ENCODE measurements around the gene SPINK1. TPM values are rescaled to one million over a fixed set of nuclear protein-coding genes. Genes with fewer than 3 reads are reported as not detected.

The SPINK1 gene
- total RNA-seq, 1 experiment from 2014 or later: not detected

- H3K4me3 ChIP-seq: no peak overlapping the region
- no peaks in the 10 kb centered on the region; the same call in 1 of the 2 replicates for H3K9me3 ChIP-seq
- H3K36me3 ChIP-seq: no peaks in the 10 kb centered on the region
- DNase-seq: no peak
- H3K27me3 ChIP-seq: peaks cover 4% of the 10 kb centered on the region
Measured at GRCh38 chr5:147858565-147858964, 27.1 kb upstream of the SPINK1 start.

GRCh38 chr5:147857302-147858129 is 26.0 kb upstream of the SPINK1 start:
- peaks cover 10% of the 10 kb centered on the region for H3K27me3 ChIP-seq
- H3K9me3 ChIP-seq: no peaks in the 10 kb centered on the region
- H3K36me3 ChIP-seq: no peaks in the 10 kb centered on the region
- peak; percentile 38 for DNase-seq
- no peak overlapping the region for H3K4me3 ChIP-seq

- no peak for DNase-seq
- Histone ChIP-seq H3K4me3 (no peak overlapping the region), H3K36me3 (no peaks in the 10 kb centered on the region), H3K27me3 (peaks cover 10% of the 10 kb centered on the region), H3K9me3 (no peaks in the 10 kb centered on the region)
Measured at GRCh38 chr5:147856801-147857200, 25.3 kb upstream of the SPINK1 start.

- peaks cover 10% of the 10 kb centered on the region for H3K27me3 ChIP-seq
- DNase-seq: no peak
- H3K9me3 ChIP-seq: no peaks in the 10 kb centered on the region
- no peak overlapping the region for H3K4me3 ChIP-seq
- no peaks in the 10 kb centered on the region for H3K36me3 ChIP-seq
Measured at GRCh38 chr5:147855774-147856069, 24.3 kb upstream of the SPINK1 start.

- Histone ChIP-seq H3K9me3 (no peaks in the 10 kb centered on the region), H3K27me3 (peaks cover 10% of the 10 kb centered on the region), H3K36me3 (no peaks in the 10 kb centered on the region), H3K4me3 (no peak overlapping the region)
- no peak for DNase-seq
Measured at GRCh38 chr5:147854894-147855773, 23.7 kb upstream of the SPINK1 start.

GRCh38 chr5:147854331-147854730 is 22.9 kb upstream of the SPINK1 start:
- no peaks in the 10 kb centered on the region for H3K9me3 ChIP-seq
- no peak for DNase-seq
- H3K4me3 ChIP-seq: no peak overlapping the region
- H3K36me3 ChIP-seq: no peaks in the 10 kb centered on the region
- H3K27me3 ChIP-seq: peaks cover 10% of the 10 kb centered on the region

- Histone ChIP-seq H3K9me3 (no peaks in the 10 kb centered on the region), H3K27me3 (peaks cover 10% of the 10 kb centered on the region), H3K4me3 (no peak overlapping the region), H3K36me3 (no peaks in the 10 kb centered on the region)
- no peak for DNase-seq
Measured at GRCh38 chr5:147853372-147853987, 22.0 kb upstream of the SPINK1 start.

- no peaks in the 10 kb centered on the region for H3K9me3 ChIP-seq
- no peaks in the 10 kb centered on the region for H3K36me3 ChIP-seq
- H3K4me3 ChIP-seq: no peak overlapping the region
- no peak for DNase-seq
- peaks cover 7% of the 10 kb centered on the region for H3K27me3 ChIP-seq
Measured at GRCh38 chr5:147852365-147852764, 20.9 kb upstream of the SPINK1 start.

- Histone ChIP-seq H3K4me3 (no peak overlapping the region), H3K36me3 (no peaks in the 10 kb centered on the region), H3K27me3 (peaks cover 7% of the 10 kb centered on the region), H3K9me3 (no peaks in the 10 kb centered on the region)
- DNase-seq: no peak
Measured at GRCh38 chr5:147851578-147851977, 20.1 kb upstream of the SPINK1 start.

- no peak overlapping the region for H3K4me3 ChIP-seq
- H3K36me3 ChIP-seq: no peaks in the 10 kb centered on the region
- peaks cover 7% of the 10 kb centered on the region for H3K27me3 ChIP-seq
- H3K9me3 ChIP-seq: no peaks in the 10 kb centered on the region
- DNase-seq: no peak
Measured at GRCh38 chr5:147849226-147849625, 17.8 kb upstream of the SPINK1 start.

- H3K9me3 ChIP-seq: no peaks in the 10 kb centered on the region
- DNase-seq: no peak
- peaks cover 12% of the 10 kb centered on the region for H3K27me3 ChIP-seq
- H3K4me3 ChIP-seq: no peak overlapping the region
- no peaks in the 10 kb centered on the region for H3K36me3 ChIP-seq
Measured at GRCh38 chr5:147845618-147846017, 14.1 kb upstream of the SPINK1 start.

- no peaks in the 10 kb centered on the region for H3K36me3 ChIP-seq
- H3K9me3 ChIP-seq: no peaks in the 10 kb centered on the region
- no peak for DNase-seq
- H3K4me3 ChIP-seq: no peak overlapping the region
- H3K27me3 ChIP-seq: peaks cover 12% of the 10 kb centered on the region
Measured at GRCh38 chr5:147844846-147845245, 13.4 kb upstream of the SPINK1 start.

- no peaks in the 10 kb centered on the region for H3K9me3 ChIP-seq
- no peak overlapping the region for H3K4me3 ChIP-seq
- no peak for DNase-seq
- H3K36me3 ChIP-seq: no peaks in the 10 kb centered on the region
- peaks cover 12% of the 10 kb centered on the region for H3K27me3 ChIP-seq
Measured at GRCh38 chr5:147842869-147843268, 11.4 kb upstream of the SPINK1 start.

GRCh38 chr5:147836439-147836838 is 5.0 kb upstream of the SPINK1 start:
- Histone ChIP-seq H3K27me3 (peaks cover 3% of the 10 kb centered on the region; the same call in 1 of the 2 replicates), H3K4me3 (no peak overlapping the region), H3K9me3 (no peaks in the 10 kb centered on the region), H3K36me3 (no peaks in the 10 kb centered on the region)
- no peak for DNase-seq

GRCh38 chr5:147835386-147835798 is 3.9 kb upstream of the SPINK1 start:
- H3K9me3 ChIP-seq: no peaks in the 10 kb centered on the region
- no peak overlapping the region for H3K4me3 ChIP-seq
- DNase-seq: no peak
- no peaks in the 10 kb centered on the region for H3K36me3 ChIP-seq
- no peaks in the 10 kb centered on the region; the same call in 1 of the 2 replicates for H3K27me3 ChIP-seq

GRCh38 chr5:147832541-147832940 is 1.1 kb upstream of the SPINK1 start:
- Histone ChIP-seq H3K36me3 (no peaks in the 10 kb centered on the region), H3K4me3 (no peak overlapping the region), H3K27me3 (peaks cover 16% of the 10 kb centered on the region), H3K9me3 (no peaks in the 10 kb centered on the region)
- no peak for DNase-seq

- Histone ChIP-seq H3K9me3 (no peaks in the 10 kb centered on the region), H3K4me3 (no peak overlapping the region), H3K36me3 (no peaks in the 10 kb centered on the region), H3K27me3 (peaks cover 25% of the 10 kb centered on the region)
- no peak for DNase-seq
Measured at GRCh38 chr5:147830035-147830434, 1.4 kb downstream of the SPINK1 start.
